HG03108 (cell line): ENCODE data around the gene COL5A1.

Experiments
- ATAC-seq: cut with Tn5 transposase; IDR thresholded peaks from one replicate; pipeline ENCODE4 v1.9.1; 2021; ENCODE audit warnings: moderate library complexity; ENCODE audit not compliant: unreplicated experiment

The COL5A1 gene

GRCh38 chr9:134625361-134626068 lies 16.1 kb upstream of the COL5A1 start:
- ATAC-seq = no peak

GRCh38 chr9:134626069-134626423 lies 15.6 kb upstream of the COL5A1 start:
- ATAC-seq = no peak

DNA sequence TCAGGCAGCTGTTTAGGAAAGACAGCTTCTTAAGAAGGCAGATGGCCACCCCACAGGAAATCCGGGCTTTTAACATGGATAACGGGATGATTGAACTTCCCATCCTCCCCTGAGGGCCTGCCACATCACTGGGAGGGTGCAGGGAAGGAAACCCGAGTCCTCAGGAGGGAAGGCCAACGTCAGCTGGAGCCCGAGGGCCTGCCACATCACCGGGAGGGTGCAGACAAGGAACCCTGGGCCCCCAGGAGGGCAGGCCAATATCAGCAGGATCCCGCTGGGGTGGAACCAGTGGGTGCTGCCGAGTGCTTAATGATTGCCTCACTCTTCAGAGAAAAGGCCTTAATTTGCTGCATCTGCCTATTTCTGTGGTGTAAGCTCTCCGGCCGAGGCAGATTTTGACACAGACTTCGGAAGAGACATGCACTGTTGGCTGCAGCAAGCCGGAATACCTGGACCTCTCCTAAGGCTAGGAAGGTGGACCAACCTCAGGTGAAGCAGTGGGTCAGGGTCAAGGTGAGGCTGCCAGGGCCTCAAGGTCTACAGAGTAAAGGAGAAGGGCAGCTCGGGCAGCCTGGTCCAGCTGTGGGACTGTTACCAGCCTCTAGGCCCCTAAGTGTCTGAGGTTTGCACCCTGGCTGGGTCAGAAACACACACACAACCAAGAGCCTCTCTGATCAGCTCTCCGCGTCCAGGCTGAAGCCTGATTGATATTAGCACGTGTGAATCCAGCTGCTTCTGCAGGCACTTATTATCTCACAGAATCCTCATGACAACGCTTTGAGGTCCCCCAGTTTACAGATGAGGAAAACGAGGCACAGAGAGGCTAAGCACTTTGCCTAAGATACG lies 14.8 kb upstream of the COL5A1 start:
- no peak for ATAC-seq

DNA sequence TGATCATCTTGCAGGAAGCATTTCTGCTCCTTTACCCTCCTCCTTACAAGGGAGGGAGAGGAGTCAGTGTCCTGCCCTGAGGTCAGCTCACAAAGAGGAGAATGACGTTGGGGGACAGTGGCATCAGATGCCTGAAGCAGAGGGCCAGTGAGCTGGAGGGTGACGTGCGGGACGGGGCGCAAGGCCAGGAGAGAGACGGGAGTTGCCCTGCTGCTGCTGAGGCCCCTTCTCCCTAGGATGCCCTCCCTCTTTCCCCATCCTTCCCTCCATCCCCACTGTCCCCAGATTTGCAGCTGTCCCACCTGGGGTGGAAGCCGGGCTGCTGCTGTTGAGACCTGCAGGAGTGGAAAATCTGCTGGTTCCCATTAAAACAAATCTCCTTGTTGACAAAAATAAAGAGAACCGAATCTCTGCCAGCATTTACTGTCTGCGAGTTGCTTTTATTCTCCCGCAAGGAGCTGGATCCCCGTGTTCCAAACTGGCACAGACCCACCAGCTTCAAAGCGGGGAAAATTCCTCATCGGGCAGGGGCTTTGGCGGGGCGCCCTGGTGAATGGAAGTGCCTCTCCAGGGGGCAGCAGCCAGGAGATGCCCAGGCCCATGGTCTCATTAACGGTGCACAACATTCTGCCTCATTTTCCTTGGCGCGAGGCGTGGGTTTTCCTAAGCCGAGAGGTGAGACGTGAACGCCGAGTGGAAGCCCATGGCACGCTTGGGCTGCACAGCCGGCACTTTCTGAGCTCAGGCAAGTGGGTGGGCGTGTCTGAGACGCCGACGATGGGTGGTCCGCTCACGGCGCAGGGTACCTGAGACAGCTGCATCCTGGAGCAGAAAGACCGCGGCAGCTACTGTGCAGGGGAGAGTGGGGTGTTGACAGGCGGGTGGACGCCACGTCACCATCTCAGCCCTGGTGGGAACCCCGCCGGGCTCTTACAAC lies 13.9 kb upstream of the COL5A1 start:
- no peak for ATAC-seq

DNA sequence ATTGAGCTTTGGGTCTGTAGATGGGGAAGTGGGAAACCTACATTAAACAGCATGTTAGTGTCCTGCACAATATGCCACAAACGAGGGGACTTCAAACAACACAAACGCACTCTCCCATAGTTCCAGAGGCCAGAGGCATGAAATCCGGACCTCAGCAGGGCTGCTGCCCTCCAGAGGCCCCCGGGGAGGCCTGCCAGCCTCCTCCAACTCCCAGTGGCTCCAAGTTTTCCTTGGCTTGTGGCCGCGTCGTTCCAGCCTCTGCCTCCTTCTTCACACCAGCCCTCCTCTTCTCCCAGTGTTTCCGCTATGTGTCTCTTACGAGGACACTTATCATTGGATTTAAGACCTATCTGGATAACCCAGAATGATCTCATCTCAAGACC lies 13.3 kb upstream of the COL5A1 start:
- ATAC-seq = no peak

DNA sequence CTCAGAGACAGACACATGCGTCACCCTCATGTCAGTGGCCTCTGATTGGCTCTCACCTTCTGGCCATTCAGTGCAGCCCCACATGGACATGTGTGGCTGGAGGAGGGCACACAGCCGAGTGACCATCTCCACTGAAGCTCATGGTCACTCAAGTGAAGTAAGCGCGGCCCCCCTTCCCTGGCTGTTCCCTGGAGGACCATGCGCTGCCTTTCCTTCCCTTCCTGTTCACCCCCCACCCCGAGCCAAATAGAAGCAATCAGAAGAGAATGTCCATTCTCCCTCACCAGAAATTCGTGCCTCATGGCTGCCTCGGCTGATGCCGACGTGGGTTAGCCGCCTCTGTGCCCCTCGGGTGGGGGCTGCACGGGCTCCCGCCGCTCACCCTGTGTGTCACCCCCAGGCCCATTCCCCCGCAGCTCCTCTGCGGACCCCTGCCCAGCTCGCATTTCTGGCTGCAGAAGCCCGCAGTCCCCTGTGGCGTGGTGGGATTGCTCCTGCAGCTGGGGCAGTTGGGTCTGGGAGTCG lies 12.5 kb upstream of the COL5A1 start:
- ATAC-seq = no peak

DNA sequence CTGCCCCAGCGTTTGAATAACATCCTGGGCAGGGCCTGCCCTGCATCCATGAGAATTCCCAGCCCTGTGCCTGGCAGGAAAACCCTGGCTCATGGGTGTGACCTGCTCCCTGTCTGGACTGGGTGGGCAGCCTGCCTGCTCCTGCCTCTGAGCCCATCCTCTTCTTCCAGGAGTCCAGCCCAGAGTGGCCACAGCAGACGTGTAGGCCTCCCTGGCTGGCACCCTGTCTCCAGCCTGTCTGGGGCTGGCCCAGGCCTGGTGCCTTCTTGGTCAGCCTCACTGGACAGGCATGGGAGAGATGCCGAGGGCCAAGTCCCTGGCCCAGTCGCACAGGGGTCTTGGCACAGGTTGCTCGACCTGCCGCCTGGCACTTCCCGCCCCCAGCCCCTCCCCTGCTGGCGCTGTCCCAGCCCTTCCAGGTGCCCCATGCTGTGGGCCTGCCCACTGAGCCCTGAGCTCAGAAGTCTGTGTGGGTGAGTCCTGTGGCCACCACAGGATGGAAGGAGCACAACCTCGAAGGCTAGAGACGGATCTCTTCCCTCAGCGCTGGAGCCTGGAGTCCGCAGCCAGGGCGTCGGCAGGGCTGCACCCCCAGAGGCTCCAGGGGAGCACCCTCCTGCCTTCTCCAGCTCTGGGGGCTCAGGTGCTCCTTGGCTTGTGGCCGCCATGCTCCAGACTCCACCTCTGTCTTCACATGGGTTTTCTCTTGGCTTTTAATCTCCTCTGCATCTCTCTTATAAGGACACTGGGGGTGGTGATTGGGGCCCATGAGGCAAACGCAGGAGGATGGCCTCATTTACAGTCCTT lies 11.8 kb upstream of the COL5A1 start:
- ATAC-seq = no peak

DNA sequence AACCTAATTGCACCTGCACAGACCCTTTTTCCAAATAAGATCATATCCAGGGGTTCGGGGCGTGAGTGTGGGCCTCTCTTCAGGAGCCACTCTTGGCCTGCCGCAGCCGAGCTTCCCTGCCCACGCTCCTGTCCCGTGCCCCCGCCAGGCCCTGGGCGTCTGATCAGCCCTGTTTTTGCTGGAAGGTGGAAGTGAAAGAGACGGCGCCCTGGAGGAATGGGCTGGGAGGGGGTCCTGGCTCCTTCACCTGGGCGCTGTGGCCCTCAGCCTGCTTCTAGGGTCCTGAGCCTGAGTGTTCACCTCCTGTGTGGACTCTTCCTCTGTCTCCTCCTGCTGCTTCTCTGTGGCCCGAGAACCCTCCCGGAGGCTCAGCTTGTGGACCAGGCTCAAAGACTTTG lies 11.2 kb upstream of the COL5A1 start:
- no peak for ATAC-seq

DNA sequence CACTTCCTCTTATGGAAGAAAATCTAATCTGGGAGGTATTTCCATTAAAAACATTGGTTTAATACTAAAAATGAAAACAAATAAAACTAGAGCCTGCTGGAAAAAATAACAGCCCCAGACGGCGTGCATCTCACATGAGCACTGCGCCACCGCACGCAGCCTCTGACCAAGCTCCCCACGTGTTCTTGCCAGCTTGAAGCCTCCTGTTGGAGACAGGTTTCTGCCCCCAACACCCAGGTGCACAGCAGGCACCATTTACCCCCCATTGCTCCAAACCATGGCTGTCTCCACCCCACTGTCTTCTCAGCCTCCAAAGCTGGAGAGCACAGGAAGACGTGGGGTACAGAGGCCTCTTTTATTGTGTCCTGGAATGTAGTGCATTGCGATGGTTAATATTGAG lies 10.7 kb upstream of the COL5A1 start:
- ATAC-seq = no peak

DNA sequence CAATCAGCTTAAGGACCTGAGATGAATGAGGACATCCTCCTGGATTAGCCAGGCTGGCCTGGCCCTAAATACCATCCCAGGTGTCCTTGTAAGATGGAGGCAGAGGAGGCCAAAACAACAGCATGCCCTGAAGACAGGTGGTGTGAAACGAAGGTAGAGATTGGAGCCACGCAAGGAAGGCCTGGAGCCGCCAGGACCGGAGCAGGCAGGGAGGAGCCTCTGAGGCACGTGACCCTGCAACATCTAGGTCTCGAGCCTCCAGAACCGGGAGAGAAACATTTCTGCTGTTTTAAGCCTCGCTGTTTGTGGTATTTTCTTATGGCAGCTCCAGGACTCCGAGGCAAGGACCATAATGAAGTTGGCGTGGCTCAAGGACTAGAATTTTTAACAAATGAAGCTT lies 9.7 kb upstream of the COL5A1 start:
- no peak for ATAC-seq

DNA sequence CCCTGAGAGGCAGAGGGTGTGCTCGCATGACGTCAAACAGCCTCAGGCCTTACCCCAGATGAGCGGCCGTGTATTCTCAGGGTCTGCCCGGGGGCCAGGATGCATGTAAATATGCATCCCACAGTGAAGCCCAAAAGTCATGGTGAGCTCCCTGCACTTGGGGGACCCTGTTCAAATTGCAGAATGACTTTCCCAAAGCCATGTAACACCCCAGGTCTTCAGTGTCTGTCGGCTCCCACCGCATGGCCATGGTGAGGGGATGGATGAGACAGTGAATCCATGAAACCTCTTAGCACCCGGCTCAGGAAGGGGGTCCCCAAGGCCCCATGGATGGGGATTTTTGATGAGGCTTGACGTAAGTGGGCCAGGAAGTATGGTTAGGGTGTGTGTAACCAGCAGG lies 9.3 kb upstream of the COL5A1 start:
- no peak for ATAC-seq

DNA sequence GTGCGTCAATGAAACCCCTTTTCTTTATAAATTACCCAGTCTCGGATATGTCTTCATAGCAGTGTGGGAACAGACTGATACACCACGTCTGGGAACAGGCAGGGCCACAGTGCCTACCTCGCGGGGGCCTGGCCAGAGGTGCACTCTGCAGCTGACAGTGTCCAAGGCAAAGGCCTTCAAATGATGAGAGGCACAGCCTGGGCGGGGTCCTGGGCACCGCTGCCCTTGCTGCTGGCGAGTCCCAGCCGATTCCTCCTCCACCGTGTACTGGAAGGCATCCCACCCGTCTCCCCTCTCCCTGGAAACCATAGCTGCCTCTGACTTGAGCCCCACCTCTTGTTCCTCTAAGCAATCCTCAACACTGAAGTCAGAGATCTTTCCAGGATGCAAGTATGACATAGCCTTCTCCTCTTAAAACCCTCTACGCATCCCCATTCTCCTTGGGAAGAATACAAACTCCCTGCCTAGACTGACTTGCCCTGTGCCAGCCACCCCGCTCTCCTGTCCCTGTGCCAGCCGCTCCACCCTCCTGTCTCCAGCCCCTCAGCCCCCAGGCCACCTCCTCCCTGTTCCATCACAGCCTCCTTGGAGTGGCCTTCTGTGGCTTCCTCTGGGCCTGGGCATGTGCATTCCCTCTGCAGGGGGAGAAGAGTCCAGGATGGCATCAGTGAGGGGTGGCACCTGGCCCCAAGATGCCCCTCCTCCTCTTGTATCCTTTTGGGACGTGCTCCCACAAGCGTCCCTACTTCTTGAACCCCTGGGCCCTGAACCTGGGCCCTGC lies 8.1 kb upstream of the COL5A1 start:
- no peak for ATAC-seq

DNA sequence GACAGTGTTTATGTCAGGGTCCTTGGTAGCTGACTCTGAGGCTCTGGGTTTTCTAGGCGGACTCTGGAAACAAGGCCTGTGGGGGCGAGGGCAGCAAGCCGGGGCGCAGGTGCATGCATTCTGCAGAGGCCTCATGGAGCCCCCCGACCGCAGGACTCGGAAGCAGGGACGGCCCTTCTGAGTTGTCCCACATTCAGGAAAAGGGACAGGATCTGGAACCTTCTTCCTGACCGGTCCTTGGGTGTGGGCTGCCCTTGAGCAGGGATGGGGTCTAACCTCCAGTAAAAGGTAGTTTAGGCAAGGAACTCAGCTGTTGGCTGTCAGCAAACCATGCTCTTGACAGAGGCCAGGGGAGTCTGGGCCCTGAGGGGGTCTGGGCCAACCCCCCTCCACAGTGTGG lies 7.4 kb upstream of the COL5A1 start:
- no peak for ATAC-seq

- ATAC-seq = no peak
Measured at GRCh38 chr9:134634667-134635230, 6.9 kb upstream of the COL5A1 start.

- ATAC-seq = no peak
Measured at GRCh38 chr9:134635351-134636148, 6.1 kb upstream of the COL5A1 start.

GRCh38 chr9:134636149-134636507 lies 5.5 kb upstream of the COL5A1 start:
- no peak for ATAC-seq

GRCh38 chr9:134637241-134637640 lies 4.4 kb upstream of the COL5A1 start:
- ATAC-seq = no peak

DNA sequence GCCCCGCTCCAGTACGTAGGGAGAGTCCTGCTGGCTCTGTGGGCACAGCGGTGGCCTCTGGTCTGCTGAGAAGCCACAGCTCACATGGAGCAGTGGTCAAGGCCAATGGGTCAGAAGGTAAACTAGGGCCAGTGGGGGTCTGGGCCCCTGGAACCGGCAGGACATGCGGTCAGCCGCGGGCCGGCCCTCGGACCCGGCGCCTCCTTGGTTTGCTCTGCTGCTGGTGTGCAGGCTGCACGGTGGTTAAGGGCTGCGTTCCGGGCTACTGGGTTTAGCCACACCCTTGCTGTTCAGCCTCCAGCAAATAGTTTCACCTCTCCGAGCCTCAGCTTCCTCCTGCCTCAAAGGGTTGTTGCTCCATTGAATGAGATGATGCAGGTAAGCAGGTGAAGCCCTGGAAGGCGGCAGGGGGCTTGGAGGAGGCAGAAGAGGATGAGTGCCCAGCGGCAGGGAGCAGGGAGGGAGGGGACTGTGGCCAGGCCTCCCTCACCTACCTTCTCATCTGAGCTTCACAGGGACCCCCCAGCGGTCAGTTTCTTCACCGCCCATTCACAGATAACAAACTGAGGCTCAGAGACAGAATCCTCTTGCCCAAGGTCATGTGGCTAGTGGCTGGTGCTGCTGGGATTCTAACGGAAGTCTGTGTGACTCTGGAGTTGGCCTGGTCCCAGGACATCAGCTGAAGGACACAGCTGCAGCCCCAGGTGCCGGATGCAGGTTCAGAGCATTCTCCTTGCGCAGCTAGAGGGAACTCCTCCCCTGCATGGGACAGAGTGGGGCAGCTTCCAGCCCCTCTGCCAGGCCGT lies 3.7 kb upstream of the COL5A1 start:
- ATAC-seq = no peak
